ENCODE results near the gene ANO5.

The ANO5 gene

GRCh38 chr11:22304337-22304961 is 111.6 kb downstream of the ANO5 start:
- Histone ChIP-seq H3K4me3 (ENCODE audit: insufficient read depth, low read length, poor library complexity, severe bottlenecking) (no peak overlapping the region), H2AFZ (ENCODE audit: low read depth, low read length, severe bottlenecking) (no peak overlapping the region), H3K27ac (ENCODE audit: low read depth, low read length) (no peak overlapping the region), H3K27me3 (ENCODE audit: low read length) (no peaks in the 10 kb centered on the region), H4K20me1 (ENCODE audit: low read depth, low read length) (peaks cover 7% of the 10 kb centered on the region; the same call in 1 of the 2 replicates), H3K9me2 (replicated peaks; ENCODE audit: insufficient read depth, low read length) (no peaks in the 10 kb centered on the region), H3K4me2 (ENCODE audit: low read depth, low read length, poor library complexity, severe bottlenecking) (no peak overlapping the region), H3K79me2 (ENCODE audit: insufficient read depth, low read length) (no peaks in the 10 kb centered on the region), H3K36me3 (ENCODE audit: low read length) (no peaks in the 10 kb centered on the region), H3K9ac (ENCODE audit: low read length) (no peak overlapping the region), H3F3A (ENCODE audit: insufficient read depth) (no peaks in the 10 kb centered on the region), H3K9me3 (ENCODE audit: insufficient read depth, low read length) (no peaks in the 10 kb centered on the region)
- TF ChIP-seq EZH2phosphoT487 (conservative IDR thresholded peaks at IDR 0.05; ENCODE audit: low read length) (no peak), CTCF (IDR thresholded peaks at IDR 0.05; ENCODE audit: insufficient read depth, low read length, poor library complexity, severe bottlenecking) (peak; percentile 72)

- H3K27ac ChIP-seq (ENCODE audit: low read depth, low read length), result no peak overlapping the region
- no peaks in the 10 kb centered on the region for H3F3A ChIP-seq (ENCODE audit: insufficient read depth)
- no peaks in the 10 kb centered on the region for H3K27me3 ChIP-seq (ENCODE audit: low read length)
- no peak overlapping the region for H3K4me2 ChIP-seq (ENCODE audit: low read depth, low read length, poor library complexity, severe bottlenecking)
- no peaks in the 10 kb centered on the region for H3K9me2 ChIP-seq (replicated peaks; ENCODE audit: insufficient read depth, low read length)
- H4K20me1 ChIP-seq (ENCODE audit: low read depth, low read length), result no peaks in the 10 kb centered on the region
- no peaks in the 10 kb centered on the region for H3K36me3 ChIP-seq (ENCODE audit: low read length)
- H3K4me3 ChIP-seq (ENCODE audit: insufficient read depth, low read length, poor library complexity, severe bottlenecking), result no peak overlapping the region
- TF ChIP-seq EZH2phosphoT487 (conservative IDR thresholded peaks at IDR 0.05; ENCODE audit: low read length) (no peak), CTCF (IDR thresholded peaks at IDR 0.05; ENCODE audit: insufficient read depth, low read length, poor library complexity, severe bottlenecking) (no peak)
- no peaks in the 10 kb centered on the region for H3K9me3 ChIP-seq (ENCODE audit: insufficient read depth, low read length)
- no peak overlapping the region for H3K9ac ChIP-seq (ENCODE audit: low read length)
- no peaks in the 10 kb centered on the region for H3K79me2 ChIP-seq (ENCODE audit: insufficient read depth, low read length)
- H2AFZ ChIP-seq (ENCODE audit: low read depth, low read length, severe bottlenecking), result no peak overlapping the region
These were observed 124.8 kb downstream of the ANO5 start for GRCh38 chr11:22317656-22318055.

GRCh38 chr11:22331771-22332170 is 138.9 kb downstream of the ANO5 start:
- TF ChIP-seq EZH2phosphoT487 (conservative IDR thresholded peaks at IDR 0.05; ENCODE audit: low read length) (no peak), CTCF (IDR thresholded peaks at IDR 0.05; ENCODE audit: insufficient read depth, low read length, poor library complexity, severe bottlenecking) (peak; percentile 34)
- Histone ChIP-seq H3K4me3 (ENCODE audit: insufficient read depth, low read length, poor library complexity, severe bottlenecking) (no peak overlapping the region), H3K9ac (ENCODE audit: low read length) (no peak overlapping the region), H3K4me2 (ENCODE audit: low read depth, low read length, poor library complexity, severe bottlenecking) (no peak overlapping the region), H2AFZ (ENCODE audit: low read depth, low read length, severe bottlenecking) (no peak overlapping the region), H4K20me1 (ENCODE audit: low read depth, low read length) (peaks cover 8% of the 10 kb centered on the region; the same call in 1 of the 2 replicates), H3K9me3 (ENCODE audit: insufficient read depth, low read length) (no peaks in the 10 kb centered on the region), H3F3A (ENCODE audit: insufficient read depth) (no peaks in the 10 kb centered on the region), H3K79me2 (ENCODE audit: insufficient read depth, low read length) (no peaks in the 10 kb centered on the region), H3K27me3 (ENCODE audit: low read length) (no peaks in the 10 kb centered on the region), H3K9me2 (replicated peaks; ENCODE audit: insufficient read depth, low read length) (no peaks in the 10 kb centered on the region), H3K36me3 (ENCODE audit: low read length) (no peaks in the 10 kb centered on the region), H3K27ac (ENCODE audit: low read depth, low read length) (no peak overlapping the region)

All from SU-DHL-6 (cell line).